Left lobe of liver (tissue), 2 donors: ENCODE results near the gene ABHD3. TPM values are rescaled to one million over a fixed set of nuclear protein-coding genes. Genes with fewer than 3 reads are reported as not detected.
"Not testable (repeated sequence)": the region's sequence is repeated elsewhere in the genome, so short reads cannot be mapped to it uniquely, and the experiment has no call there.

Experiments used
- ATAC-seq: fragments of 200-7000 bp; cut with Tn5 transposase; one replicate; pipeline ENCODE4 v1.9.1; 2020; ENCODE audit warnings: mild to moderate bottlenecking, moderate library complexity
- DNase-seq: peaks from one replicate; pipeline ENCODE4 v3.0.0-alpha.2; 2020; ENCODE audit warnings: low spot score
- total RNA-seq: library from RNA; stranded (reverse); gene quantifications from one replicate; pipeline ENCODE4 v1.2.1, GENCODE V29; 2021
- donor health status: DM: no; HTN: no; CAD: no; lungs with moderate emphysema.
- donor health status: DM: no; HTN: yes; CAD: no.

ABHD3 gene
- total RNA-seq, 1 donor from 2014 or later, result 21.3 TPM

GRCh38 chr18:21653361-21653760 is 51.2 kb downstream of the ABHD3 start:
- no peak for ATAC-seq
- DNase-seq, result no peak

- ATAC-seq (no peak), DNase-seq (no peak)
Measured at GRCh38 chr18:21652073-21652472, 52.5 kb downstream of the ABHD3 start.

GRCh38 chr18:21650311-21650710 is 54.3 kb downstream of the ABHD3 start:
- DNase-seq (no peak), ATAC-seq (no peak)

- not testable (repeated sequence) for ATAC-seq, DNase-seq
Measured at GRCh38 chr18:21640375-21640774, 64.2 kb downstream of the ABHD3 start.

- DNase-seq, result no peak
- ATAC-seq, result peak; percentile 59
Measured at GRCh38 chr18:21638822-21639221, 65.8 kb downstream of the ABHD3 start.

- DNase-seq (no peak), ATAC-seq (no peak)
Measured at GRCh38 chr18:21636769-21637168, 67.8 kb downstream of the ABHD3 start.

- ATAC-seq (no peak), DNase-seq (no peak)
Measured at GRCh38 chr18:21634588-21635199, 69.9 kb downstream of the ABHD3 start.

GRCh38 chr18:21632393-21632792 is 72.2 kb downstream of the ABHD3 start:
- no peak for DNase-seq
- ATAC-seq, result peak; percentile 47

GRCh38 chr18:21629089-21629832 is 75.3 kb downstream of the ABHD3 start:
- ATAC-seq (no peak), DNase-seq (no peak)

- DNase-seq, result not testable (repeated sequence)
Measured at GRCh38 chr18:21621640-21622039, 82.9 kb downstream of the ABHD3 start.

GRCh38 chr18:21612125-21613039 is 92.2 kb downstream of the ABHD3 start, which contains the start of gene SNRPD1:
Gene SNRPD1 (plus strand): TSS chr18:21612314. CDS start chr18:21612430, 116 bp downstream.
- peak; percentile 92 for DNase-seq
- ATAC-seq, result peak; percentile 100

More at GRCh38 chr18:21621640-21622039, 82.9 kb downstream of the ABHD3 start:
- not testable (repeated sequence) for ATAC-seq

- ATAC-seq, result peak; percentile 2
- DNase-seq, result not testable (repeated sequence)
Measured at GRCh38 chr18:21611401-21612124, 93.0 kb downstream of the ABHD3 start.

- DNase-seq (no peak), ATAC-seq (no peak)
Measured at GRCh38 chr18:21605213-21605612, 99.4 kb downstream of the ABHD3 start.

GRCh38 chr18:21604671-21605070 is 99.9 kb downstream of the ABHD3 start:
- DNase-seq, result no peak
- ATAC-seq, result no peak

- DNase-seq (no peak), ATAC-seq (no peak)
Measured at GRCh38 chr18:21602299-21602587, 102.3 kb downstream of the ABHD3 start.

Other genes with a start within 250 kb of the ABHD3 start
- 5.1 TPM for gene ESCO1, start 104.1 kb downstream of the ABHD3 start, total RNA-seq
- 7.0 TPM for gene SNRPD1, start 92.5 kb downstream of the ABHD3 start, total RNA-seq
- 16.4 TPM for gene MIB1, start 36.0 kb upstream of the ABHD3 start, total RNA-seq